OCI-M1 (cell line): Measurements from ENCODE around the gene FAM98C.
"Not testable (repeated sequence)": the region's sequence is repeated elsewhere in the genome, so short reads cannot be mapped to it uniquely, and the experiment has no call there.

Experiments
- DNase-seq: peaks from one replicate; lab custom pipeline; 2025; lab: John Stamatoyannopoulos, UW

FAM98C gene

GRCh38 chr19:38402967-38403674 is at the start of gene FAM98C:
TSS of gene FAM98C (plus strand) at chr19:38403093. CDS start at chr19:38403154, 61 bp downstream.
- DNase-seq: peak; percentile 99

GRCh38 chr19:38355728-38356725 is 46.9 kb upstream of the FAM98C start:
- DNase-seq: no peak

GRCh38 chr19:38358071-38358470 is 44.8 kb upstream of the FAM98C start:
- no peak for DNase-seq

- no peak for DNase-seq
These were observed 43.5 kb upstream of the FAM98C start for GRCh38 chr19:38359242-38360021.

- no peak for DNase-seq
These were observed 42.5 kb upstream of the FAM98C start for GRCh38 chr19:38360351-38360750.

GRCh38 chr19:38360839-38361631 is 41.9 kb upstream of the FAM98C start:
- DNase-seq: peak; percentile 58

GRCh38 chr19:38361633-38362075 is 41.2 kb upstream of the FAM98C start:
- peak; percentile 71 for DNase-seq

GRCh38 chr19:38362076-38362945 is 40.6 kb upstream of the FAM98C start:
- peak; percentile 41 for DNase-seq

GRCh38 chr19:38362946-38363688 is 39.8 kb upstream of the FAM98C start:
- DNase-seq: not testable (repeated sequence)

GRCh38 chr19:38367041-38367440 is 35.9 kb upstream of the FAM98C start:
- DNase-seq: no peak

- no peak for DNase-seq
These were observed 33.3 kb upstream of the FAM98C start for GRCh38 chr19:38369584-38369983.

GRCh38 chr19:38370299-38370698 is 32.6 kb upstream of the FAM98C start:
- no peak for DNase-seq

- DNase-seq: no peak
These were observed 31.8 kb upstream of the FAM98C start for GRCh38 chr19:38371081-38371480.

- DNase-seq: no peak
These were observed 29.0 kb upstream of the FAM98C start for GRCh38 chr19:38373907-38374331.

GRCh38 chr19:38374332-38375097 is 28.4 kb upstream of the FAM98C start, which contains the start of gene PSMD8:
TSS of gene PSMD8 (plus strand) at chr19:38374571. CDS start at chr19:38374602, 31 bp downstream.
- DNase-seq: peak; percentile 100

GRCh38 chr19:38375098-38375493 is 27.8 kb upstream of the FAM98C start:
- no peak for DNase-seq

GRCh38 chr19:38375748-38376147 is 27.1 kb upstream of the FAM98C start:
- no peak for DNase-seq

- no peak for DNase-seq
These were observed 26.3 kb upstream of the FAM98C start for GRCh38 chr19:38376576-38376975.

- no peak for DNase-seq
These were observed 25.8 kb upstream of the FAM98C start for GRCh38 chr19:38377052-38377451.
